GM20000 (cell line): Measurements from ENCODE around the gene TEX38.
"Not testable (repeated sequence)": the region's sequence is repeated elsewhere in the genome, so short reads cannot be mapped to it uniquely, and the experiment has no call there.

Experiments
- DNase-seq: peaks from one replicate; pipeline ENCODE4 v3.0.0; 2012; ENCODE audit warnings: low spot score
- TF ChIP-seq, protein P1 (sequence below): IDR thresholded peaks from 2 replicates; pipeline ENCODE4 v1.5.1; 2012; ENCODE audit warnings: mild to moderate bottlenecking, control low read depth; ENCODE audit errors: extremely low read depth, missing control alignments

TEX38 gene

DNA sequence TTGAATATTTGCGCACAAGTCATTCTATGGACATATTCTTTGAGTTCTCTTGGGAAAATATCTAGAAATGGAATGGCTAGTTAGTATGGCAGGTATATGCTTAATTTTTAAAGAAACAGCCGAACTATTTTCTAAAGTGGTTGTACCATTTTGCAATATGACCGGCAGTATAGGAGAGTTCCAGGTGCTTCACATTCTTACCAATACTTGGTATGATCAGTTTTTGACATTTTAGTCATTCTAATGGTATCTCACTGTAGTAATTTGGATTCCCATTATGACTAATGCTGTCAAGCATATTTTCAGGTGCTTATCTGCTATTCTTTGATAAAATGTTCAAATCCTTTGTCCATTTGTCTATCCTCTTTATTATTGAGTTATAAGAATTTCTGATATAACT, 24.0 kb upstream of the TEX38 start:
- TF ChIP-seq, protein P1, sequence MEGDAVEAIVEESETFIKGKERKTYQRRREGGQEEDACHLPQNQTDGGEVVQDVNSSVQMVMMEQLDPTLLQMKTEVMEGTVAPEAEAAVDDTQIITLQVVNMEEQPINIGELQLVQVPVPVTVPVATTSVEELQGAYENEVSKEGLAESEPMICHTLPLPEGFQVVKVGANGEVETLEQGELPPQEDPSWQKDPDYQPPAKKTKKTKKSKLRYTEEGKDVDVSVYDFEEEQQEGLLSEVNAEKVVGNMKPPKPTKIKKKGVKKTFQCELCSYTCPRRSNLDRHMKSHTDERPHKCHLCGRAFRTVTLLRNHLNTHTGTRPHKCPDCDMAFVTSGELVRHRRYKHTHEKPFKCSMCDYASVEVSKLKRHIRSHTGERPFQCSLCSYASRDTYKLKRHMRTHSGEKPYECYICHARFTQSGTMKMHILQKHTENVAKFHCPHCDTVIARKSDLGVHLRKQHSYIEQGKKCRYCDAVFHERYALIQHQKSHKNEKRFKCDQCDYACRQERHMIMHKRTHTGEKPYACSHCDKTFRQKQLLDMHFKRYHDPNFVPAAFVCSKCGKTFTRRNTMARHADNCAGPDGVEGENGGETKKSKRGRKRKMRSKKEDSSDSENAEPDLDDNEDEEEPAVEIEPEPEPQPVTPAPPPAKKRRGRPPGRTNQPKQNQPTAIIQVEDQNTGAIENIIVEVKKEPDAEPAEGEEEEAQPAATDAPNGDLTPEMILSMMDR = no peak
- no peak for DNase-seq

DNA sequence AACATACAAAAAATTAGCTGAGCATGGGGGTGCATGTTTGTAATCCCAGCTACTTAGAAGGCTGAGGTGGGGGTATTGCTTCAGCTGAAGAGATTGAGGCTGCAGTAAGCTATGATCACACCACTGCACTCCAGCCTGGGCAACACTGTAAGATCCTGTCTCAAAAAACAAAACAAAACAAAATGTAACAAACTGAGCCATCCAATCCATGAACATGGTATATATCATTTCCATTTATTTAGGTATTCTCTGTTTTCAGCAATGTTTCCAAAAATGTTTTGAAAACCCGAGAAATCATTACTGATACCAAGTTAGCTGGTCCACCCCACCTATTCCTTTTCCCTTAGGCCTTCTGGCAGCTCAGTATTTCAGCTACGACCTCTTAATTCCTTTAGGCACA, 21.9 kb upstream of the TEX38 start:
- TF ChIP-seq, protein P1 = no peak
- no peak for DNase-seq

DNA sequence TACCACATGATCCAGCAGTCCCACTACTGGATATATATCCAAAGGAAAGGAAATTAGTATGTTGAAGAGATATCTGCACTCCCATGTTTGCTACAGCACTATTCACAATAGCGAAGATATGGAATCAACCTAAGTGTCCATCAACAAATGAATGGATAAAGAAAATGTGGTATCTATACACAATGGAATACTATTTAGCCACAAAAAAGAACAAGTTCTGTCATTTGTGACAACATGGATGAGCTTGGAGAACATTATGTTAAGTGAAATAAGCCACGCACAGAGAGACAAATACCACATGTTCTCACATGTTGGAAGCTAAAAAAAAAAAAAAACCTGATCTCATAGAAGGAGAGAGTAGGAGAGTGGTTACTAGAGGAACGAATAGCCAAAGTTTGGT, 21.2 kb upstream of the TEX38 start:
- TF ChIP-seq, protein P1 = no peak
- DNase-seq = no peak

DNA sequence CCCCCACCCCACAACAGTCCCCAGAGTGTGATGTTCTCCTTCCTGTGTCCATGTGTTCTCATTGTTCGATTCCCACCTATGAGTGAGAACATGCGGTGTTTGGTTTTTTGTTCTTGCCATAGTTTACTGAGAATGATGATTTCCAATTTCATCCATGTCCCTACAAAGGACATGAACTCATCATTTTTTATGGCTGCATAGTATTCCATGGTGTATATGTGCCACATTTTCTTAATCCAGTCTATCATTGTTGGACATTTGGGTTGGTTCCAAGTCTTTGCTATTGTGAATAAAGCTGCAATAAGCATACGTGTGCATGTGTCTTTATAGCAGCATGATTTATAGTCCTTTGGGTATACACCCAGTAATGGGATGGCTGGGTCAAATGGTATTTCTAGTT, 20.5 kb upstream of the TEX38 start:
- not testable (repeated sequence) for DNase-seq

DNA sequence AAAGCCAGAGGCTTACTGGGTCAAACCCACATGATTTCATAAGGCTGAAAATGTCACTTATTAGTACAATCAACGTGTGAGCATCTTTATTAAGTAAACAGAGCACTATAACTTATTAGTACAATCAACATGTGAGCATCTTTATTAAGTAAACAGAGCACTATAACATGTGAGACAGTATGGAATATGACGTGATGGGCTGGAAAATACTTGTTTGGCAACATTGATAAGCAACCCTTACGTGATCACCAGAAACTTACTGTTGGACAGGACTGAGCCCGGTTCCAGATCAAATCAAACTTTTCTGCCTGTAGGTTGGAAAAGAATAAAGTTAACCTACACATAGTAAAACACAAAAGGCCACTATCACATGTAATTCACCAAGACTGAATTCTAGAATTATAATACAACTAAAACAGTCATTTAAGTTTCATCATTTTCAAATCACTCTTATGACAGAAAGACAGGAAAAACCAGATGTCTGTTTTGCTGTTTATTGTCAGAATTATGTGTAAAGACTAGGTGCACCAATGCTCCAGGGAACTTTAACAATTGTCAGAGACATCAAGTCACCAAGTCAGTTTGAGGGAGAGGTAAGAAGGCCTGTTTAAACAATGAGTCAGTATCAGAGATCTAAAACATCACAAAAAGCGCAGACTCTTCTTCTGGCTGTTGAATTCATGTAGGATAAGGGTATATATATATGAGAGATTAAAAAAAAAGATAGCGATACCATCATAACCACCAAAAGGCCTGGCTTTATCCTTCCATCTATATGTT, 19.1 kb upstream of the TEX38 start:
- TF ChIP-seq, protein P1 = no peak
- no peak for DNase-seq

DNA sequence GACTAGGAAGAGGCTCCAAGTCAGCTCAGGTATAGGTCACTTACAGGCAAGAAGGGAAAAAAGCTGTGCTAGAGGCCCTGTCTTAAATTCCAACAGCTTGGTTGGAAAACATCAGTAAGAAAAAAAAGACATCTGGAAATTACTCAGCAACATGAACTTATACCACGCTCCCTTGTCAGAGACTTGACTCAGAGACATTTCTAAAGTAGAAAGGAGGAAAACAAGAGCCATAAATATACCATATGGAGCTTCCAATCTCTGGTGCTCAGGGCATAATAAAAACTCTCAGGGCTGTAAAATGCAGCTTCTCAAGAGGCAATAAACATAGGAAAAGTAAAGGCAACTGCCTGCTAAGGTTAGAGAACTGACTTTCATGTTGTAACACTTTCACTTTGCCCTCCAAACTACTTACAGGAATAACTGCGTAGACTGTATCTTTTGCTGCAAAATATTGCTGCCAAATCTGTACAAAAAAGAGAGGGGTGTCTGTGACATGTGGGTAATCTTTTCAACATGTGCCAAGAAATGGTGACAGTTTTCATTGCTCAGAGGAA, 18.2 kb upstream of the TEX38 start:
- DNase-seq = no peak
- TF ChIP-seq, protein P1 = no peak

DNA sequence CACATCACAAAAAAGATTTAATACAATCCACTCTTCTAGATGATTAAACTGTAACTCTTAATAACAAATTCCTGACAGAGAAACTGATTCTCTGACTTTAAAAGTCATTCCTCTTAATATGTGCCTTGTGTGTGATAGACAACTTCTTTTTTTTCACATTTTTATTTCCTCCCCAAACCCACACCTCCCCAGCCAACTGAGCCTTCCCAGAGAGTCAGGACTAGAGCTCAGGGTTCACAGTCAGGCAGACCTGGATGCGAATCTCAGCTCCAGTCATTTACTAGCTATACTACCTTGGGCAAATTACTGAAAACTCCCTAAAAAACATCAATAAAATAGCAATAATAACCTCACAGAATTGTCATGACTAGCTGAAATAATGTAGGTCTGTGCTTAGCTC, 17.6 kb upstream of the TEX38 start:
- TF ChIP-seq, protein P1 = no peak
- DNase-seq = no peak

DNA sequence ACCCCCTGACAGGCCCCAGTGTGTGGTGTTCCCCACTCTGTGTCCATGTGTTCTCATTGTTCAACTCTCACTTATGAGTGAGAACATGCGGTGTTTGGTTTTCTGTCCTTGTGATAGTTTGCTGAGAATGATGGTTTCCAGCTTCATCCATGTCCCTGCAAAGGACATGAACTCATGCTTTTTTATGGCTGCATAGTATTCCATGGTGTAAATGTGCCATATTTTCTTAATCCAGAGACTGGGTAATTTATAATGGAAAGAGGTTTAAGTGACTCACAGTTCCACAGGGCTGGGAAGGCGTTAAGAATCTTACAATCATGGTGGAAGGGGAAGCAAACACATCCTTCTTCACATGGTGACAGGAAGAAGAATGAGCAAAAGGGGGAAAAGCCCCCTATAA, 17.0 kb upstream of the TEX38 start:
- not testable (repeated sequence) for DNase-seq
